Liver (tissue), 9 donors: ENCODE measurements around the gene RCE1. TPM values are rescaled to one million over a fixed set of nuclear protein-coding genes. Genes with fewer than 3 reads are reported as not detected.

ENCODE experiments used
- DNase-seq: peaks from one replicate; pipeline ENCODE4 v3.0.0-alpha.2; 2017; ENCODE audit warnings: low spot score
- H3K27ac ChIP-seq, 2 donors: one replicate each; pipeline ENCODE4 v1.7.0; 2013; ENCODE audit warnings: inconsistent platforms in 2 of 2, low read length in 2 of 2, control low read depth in 1 of 2, low read depth in 1 of 2, mild to moderate bottlenecking in 1 of 2
- H3K27me3 ChIP-seq, 4 donors: one replicate each; pipeline versions ENCODE4 v1.6.1 to v1.7.0; 2013; ENCODE audit warnings: low read length in 3 of 4, inconsistent platforms in 1 of 4, mild to moderate bottlenecking in 1 of 4, moderate library complexity in 1 of 4; ENCODE audit not compliant: control insufficient read depth in 4 of 4, insufficient read depth in 4 of 4
- H3K36me3 ChIP-seq, 4 donors: one replicate each; pipeline versions ENCODE4 v1.6.1 to v1.7.0; 2013; ENCODE audit warnings: low read length in 3 of 4, mild to moderate bottlenecking in 3 of 4, low read depth in 1 of 4, moderate library complexity in 1 of 4; ENCODE audit not compliant: control insufficient read depth in 4 of 4, insufficient read depth in 3 of 4
- H3K4me1 ChIP-seq, 4 donors: one replicate each; pipeline versions ENCODE4 v1.6.1 to v1.7.0; 2013; ENCODE audit warnings: low read length in 3 of 4, mild to moderate bottlenecking in 3 of 4, moderate library complexity in 1 of 4; ENCODE audit not compliant: control insufficient read depth in 4 of 4, insufficient read depth in 4 of 4
- H3K4me3 ChIP-seq, 3 donors: one replicate each; pipeline versions ENCODE4 v1.6.1 to v1.7.0; 2013; ENCODE audit warnings: low read length in 3 of 3, control low read depth in 1 of 3, low read depth in 1 of 3, mild to moderate bottlenecking in 1 of 3
- H3K9ac ChIP-seq, 2 donors: one replicate each; pipeline ENCODE4 v1.7.0; 2013; ENCODE audit warnings: low read length in 2 of 2, mild to moderate bottlenecking in 2 of 2, moderate library complexity in 2 of 2, control low read depth in 1 of 2, low read depth in 1 of 2
- H3K9me3 ChIP-seq, 4 donors: one replicate each; pipeline versions ENCODE4 v1.6.1 to v1.7.0; 2013; ENCODE audit warnings: low read length in 3 of 4; ENCODE audit not compliant: control insufficient read depth in 4 of 4
- CTCF ChIP-seq: fragments of 150-350 bp; IDR thresholded peaks from 2 replicates; pipeline ENCODE4 v1.5.1; 2017; ENCODE audit warnings: improper control_type of control experiment, low read depth, low read length; ENCODE audit not compliant: missing input control
- EGR1 ChIP-seq, 2 donors: IDR thresholded peaks; 2 replicates each; pipeline ENCODE4 v1.6.1; 2016 to 2018; ENCODE audit warnings: antibody characterized with exemption in 2 of 2, low read depth in 2 of 2
- FOXA1 ChIP-seq: IDR thresholded peaks from 2 replicates; pipeline ENCODE4 v1.6.1; 2016; ENCODE audit warnings: antibody characterized with exemption
- FOXA2 ChIP-seq: IDR thresholded peaks from 2 replicates; pipeline ENCODE4 v1.6.1; 2016; ENCODE audit warnings: antibody characterized with exemption
- GABPA ChIP-seq, 2 donors: IDR thresholded peaks in 1 of 2; conservative IDR thresholded peaks in 1 of 2; 2 replicates each; pipeline ENCODE4 v1.6.1; 2016; ENCODE audit warnings: antibody characterized with exemption in 2 of 2, mild to moderate bottlenecking in 1 of 2, moderate library complexity in 1 of 2
- HNF4A ChIP-seq, 2 donors: conservative IDR thresholded peaks; 2 replicates each; pipeline ENCODE4 v1.6.1; 2016; ENCODE audit warnings: antibody characterized with exemption in 2 of 2, mild to moderate bottlenecking in 2 of 2
- HNF4G ChIP-seq: IDR thresholded peaks from 2 replicates; pipeline ENCODE4 v1.6.1; 2016; ENCODE audit warnings: antibody characterized with exemption
- JUND ChIP-seq, 2 donors: IDR thresholded peaks; 2 replicates each; pipeline ENCODE4 v1.6.1; 2016; ENCODE audit warnings: antibody characterized with exemption in 2 of 2
- NR2F2 ChIP-seq: IDR thresholded peaks from 2 replicates; pipeline ENCODE4 v1.6.1; 2016; ENCODE audit warnings: antibody characterized with exemption
- RAD21 ChIP-seq, 2 donors: IDR thresholded peaks; 2 replicates each; pipeline ENCODE4 v1.6.1; 2016; ENCODE audit warnings: antibody characterized with exemption in 2 of 2, mild to moderate bottlenecking in 2 of 2
- REST ChIP-seq: IDR thresholded peaks from 2 replicates; pipeline ENCODE4 v1.6.1; 2016; ENCODE audit warnings: antibody characterized with exemption, mild to moderate bottlenecking
- RXRA ChIP-seq, 2 donors: IDR thresholded peaks; 2 replicates each; pipeline ENCODE4 v1.6.1; 2017 to 2018; ENCODE audit warnings: antibody characterized with exemption in 2 of 2, mild to moderate bottlenecking in 1 of 2
- SP1 ChIP-seq: IDR thresholded peaks from 2 replicates; pipeline ENCODE4 v1.6.1; 2018; ENCODE audit warnings: antibody characterized with exemption, mild to moderate bottlenecking
- TAF1 ChIP-seq: conservative IDR thresholded peaks from 2 replicates; pipeline ENCODE4 v1.6.1; 2016; ENCODE audit warnings: antibody characterized with exemption, mild to moderate bottlenecking
- YY1 ChIP-seq: IDR thresholded peaks from 2 replicates; pipeline ENCODE4 v1.6.1; 2016; ENCODE audit warnings: antibody characterized with exemption, mild to moderate bottlenecking
- WGBS: extraction: QIAGEN DNeasy Blood & Tissue Kit; methylation state at CpG from one replicate; pipeline ENCODE4 v1.1.7; 2013; 5-methylcytosine and 5-hydroxymethylcytosine counted together
- polyA plus RNA-seq, 2 donors: library from polyadenylated mRNA; stranded (reverse) in 1 of 2; unstranded in 1 of 2; fragments of 200-250 nt in 1 of 2; fragments of >200 nt in 1 of 2; fragmentation: Nextera tagmentation in 1 of 2; extraction: Ambion mirVana in 1 of 2; gene quantifications; one replicate each; pipeline versions ENCODE4 v1.2.1 to v1.2.3, GENCODE V29; 2013 to 2015
- total RNA-seq, 2 donors: library from RNA; depleted of rRNA; stranded (reverse); fragments of >200 nt; gene quantifications; one replicate each; pipeline ENCODE4 v1.2.3, GENCODE V29; 2014
- TF ChIP-seq, protein P1 (sequence below): IDR thresholded peaks from 2 replicates; pipeline ENCODE4 v1.6.1; 2016; ENCODE audit warnings: antibody characterized with exemption
- TF ChIP-seq, protein P2 (sequence below): IDR thresholded peaks from 2 replicates; pipeline ENCODE4 v1.6.1; 2016; ENCODE audit warnings: antibody characterized with exemption
- TF ChIP-seq, protein P3 (sequence below): IDR thresholded peaks from 2 replicates; pipeline ENCODE4 v1.6.1; 2016; ENCODE audit warnings: antibody characterized with exemption
- donor health status: healthy.
- donor health status: healthy.
- donor health status: healthy.
- donor health status: healthy.
- donor health status: healthy.

RCE1 gene
- total and polyA plus RNA-seq, 4 donors: 2.9 to 7.7 (median 3.2) TPM

- 87% methylated on average over 3 of the region's 3 CpGs for WGBS
- TF ChIP-seq GABPA (IDR thresholded peaks at IDR 0.05 in 1 of 2, conservative IDR thresholded peaks at IDR 0.05 in 1 of 2) (no peak), REST (no peak), EGR1 (IDR thresholded peaks at IDR 0.05; ENCODE audit: low read depth in 2 of 2) (no peak), HNF4A (conservative IDR thresholded peaks at IDR 0.05) (no peak), JUND (IDR thresholded peaks at IDR 0.05) (no peak), RXRA (IDR thresholded peaks at IDR 0.05) (no peak), TAF1 (no peak), RAD21 (IDR thresholded peaks at IDR 0.05) (no peak), FOXA2 (no peak), CTCF (no peak), YY1 (no peak), FOXA1 (no peak), SP1 (no peak), NR2F2 (no peak), HNF4G (no peak)
- TF ChIP-seq, protein P1, sequence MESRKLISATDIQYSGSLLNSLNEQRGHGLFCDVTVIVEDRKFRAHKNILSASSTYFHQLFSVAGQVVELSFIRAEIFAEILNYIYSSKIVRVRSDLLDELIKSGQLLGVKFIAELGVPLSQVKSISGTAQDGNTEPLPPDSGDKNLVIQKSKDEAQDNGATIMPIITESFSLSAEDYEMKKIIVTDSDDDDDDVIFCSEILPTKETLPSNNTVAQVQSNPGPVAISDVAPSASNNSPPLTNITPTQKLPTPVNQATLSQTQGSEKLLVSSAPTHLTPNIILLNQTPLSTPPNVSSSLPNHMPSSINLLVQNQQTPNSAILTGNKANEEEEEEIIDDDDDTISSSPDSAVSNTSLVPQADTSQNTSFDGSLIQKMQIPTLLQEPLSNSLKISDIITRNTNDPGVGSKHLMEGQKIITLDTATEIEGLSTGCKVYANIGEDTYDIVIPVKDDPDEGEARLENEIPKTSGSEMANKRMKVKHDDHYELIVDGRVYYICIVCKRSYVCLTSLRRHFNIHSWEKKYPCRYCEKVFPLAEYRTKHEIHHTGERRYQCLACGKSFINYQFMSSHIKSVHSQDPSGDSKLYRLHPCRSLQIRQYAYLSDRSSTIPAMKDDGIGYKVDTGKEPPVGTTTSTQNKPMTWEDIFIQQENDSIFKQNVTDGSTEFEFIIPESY: no peak
- TF ChIP-seq, protein P2, sequence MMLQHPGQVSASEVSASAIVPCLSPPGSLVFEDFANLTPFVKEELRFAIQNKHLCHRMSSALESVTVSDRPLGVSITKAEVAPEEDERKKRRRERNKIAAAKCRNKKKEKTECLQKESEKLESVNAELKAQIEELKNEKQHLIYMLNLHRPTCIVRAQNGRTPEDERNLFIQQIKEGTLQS: no peak
- TF ChIP-seq, protein P3, sequence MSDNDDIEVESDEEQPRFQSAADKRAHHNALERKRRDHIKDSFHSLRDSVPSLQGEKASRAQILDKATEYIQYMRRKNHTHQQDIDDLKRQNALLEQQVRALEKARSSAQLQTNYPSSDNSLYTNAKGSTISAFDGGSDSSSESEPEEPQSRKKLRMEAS: no peak
- no peak overlapping the region for H3K9ac ChIP-seq
Measured at GRCh38 chr11:66820901-66821300, 22.3 kb upstream of the RCE1 start.

More at GRCh38 chr11:66820901-66821300, 22.3 kb upstream of the RCE1 start:
- no peak overlapping the region for H3K4me3 ChIP-seq
- H3K9me3 ChIP-seq: no peaks in the 10 kb centered on the region
- no peaks in the 10 kb centered on the region for H3K27me3 ChIP-seq
- H3K4me1 ChIP-seq: no peaks in the 10 kb centered on the region
- no peak overlapping the region for H3K27ac ChIP-seq
- no peak for DNase-seq
- no peaks in the 10 kb centered on the region for H3K36me3 ChIP-seq
